GM23338 (cell line): Measurements from ENCODE around the gene ARHGAP10. TPM values are rescaled to one million over a fixed set of nuclear protein-coding genes. Genes with fewer than 3 reads are reported as not detected.

Experiments used
- ATAC-seq: fragments of 200-7000 bp; cut with Tn5 transposase; 3 replicates; pipeline ENCODE4 v1.9.1; 2020
- DNase-seq: peaks from one replicate; pipeline ENCODE4 v3.0.0-alpha.2; 2015; ENCODE audit warnings: low spot score
- H2AFZ ChIP-seq: fragments of 200-600 bp; sonication (generic); 2 replicates; pipeline ENCODE4 v1.8.0; 2016; ENCODE audit warnings: antibody characterized with exemption, mild to moderate bottlenecking, moderate library complexity
- H3F3A ChIP-seq: fragments of 200-600 bp; sonication (generic); replicated peaks from 2 replicates; pipeline ENCODE4 v1.8.0; 2017; ENCODE audit warnings: antibody characterized with exemption, mixed run types, low read depth
- H3K27ac ChIP-seq: fragments of 200-600 bp; sonication (generic); 2 replicates; pipeline ENCODE4 v1.6.1; 2016; ENCODE audit warnings: low read depth
- H3K27me3 ChIP-seq: fragments of 200-600 bp; sonication (generic); 2 replicates; pipeline ENCODE4 v1.8.0; 2016; ENCODE audit warnings: mild to moderate bottlenecking, mixed run types, moderate library complexity; ENCODE audit not compliant: insufficient read depth
- H3K36me3 ChIP-seq: fragments of 200-600 bp; sonication (generic); 2 replicates; pipeline ENCODE4 v1.8.0; 2016; ENCODE audit warnings: mild to moderate bottlenecking; ENCODE audit not compliant: insufficient read depth
- H3K4me1 ChIP-seq: fragments of 200-600 bp; sonication (generic); 2 replicates; pipeline ENCODE4 v1.8.0; 2016; ENCODE audit warnings: mild to moderate bottlenecking, moderate library complexity; ENCODE audit not compliant: insufficient read depth
- H3K4me2 ChIP-seq: fragments of 200-600 bp; sonication (generic); 2 replicates; pipeline ENCODE4 v1.7.1; 2017; ENCODE audit warnings: mixed run types
- H3K4me3 ChIP-seq: fragments of 200-600 bp; sonication (generic); 2 replicates; pipeline ENCODE4 v1.6.1; 2016; ENCODE audit warnings: mixed run types
- H3K79me2 ChIP-seq: fragments of 200-600 bp; sonication (generic); replicated peaks from 2 replicates; pipeline ENCODE4 v1.8.0; 2017; ENCODE audit warnings: mild to moderate bottlenecking; ENCODE audit not compliant: insufficient read depth
- H3K9me2 ChIP-seq: fragments of 200-600 bp; sonication (generic); 2 replicates; pipeline ENCODE4 v1.8.0; 2017; ENCODE audit not compliant: insufficient read depth
- H4K20me1 ChIP-seq: fragments of 200-600 bp; sonication (generic); replicated peaks from 2 replicates; pipeline ENCODE4 v1.8.0; 2017; ENCODE audit warnings: mild to moderate bottlenecking; ENCODE audit not compliant: insufficient read depth
- H3K27ac Mint-ChIP-seq: 2 replicates; pipeline ENCODE4 v1.8.0; 2020; ENCODE audit warnings: inconsistent platforms, mild to moderate bottlenecking, moderate library complexity, mixed read lengths
- H3K27me3 Mint-ChIP-seq: 3 replicates; pipeline ENCODE4 v1.8.0; 2022; ENCODE audit warnings: low read depth, mild to moderate bottlenecking, moderate library complexity, mixed read lengths, inconsistent platforms; ENCODE audit not compliant: insufficient read depth, poor library complexity
- H3K36me3 Mint-ChIP-seq: 3 replicates; pipeline ENCODE4 v1.8.0; 2021; ENCODE audit warnings: low read depth, mild to moderate bottlenecking, inconsistent platforms, moderate library complexity, mixed read lengths
- H3K4me1 Mint-ChIP-seq: 3 replicates; pipeline ENCODE4 v1.8.0; 2020; ENCODE audit warnings: mild to moderate bottlenecking, inconsistent platforms, mixed read lengths
- H3K4me3 Mint-ChIP-seq: 3 replicates; pipeline ENCODE4 v1.8.0; 2021; ENCODE audit warnings: moderate library complexity, mild to moderate bottlenecking, inconsistent platforms, mixed read lengths
- H3K9me3 Mint-ChIP-seq: 3 replicates; pipeline ENCODE4 v1.8.0; 2020; ENCODE audit warnings: moderate library complexity, mild to moderate bottlenecking, inconsistent platforms, mixed read lengths
- EZH2 ChIP-seq: fragments of 200-600 bp; sonication (generic); IDR thresholded peaks from one replicate; pipeline ENCODE4 v1.8.0; 2017; ENCODE audit warnings: antibody characterized with exemption, mild to moderate bottlenecking, low read depth; ENCODE audit not compliant: unreplicated experiment
- EZH2phosphoT487 ChIP-seq: fragments of 200-600 bp; sonication (generic); IDR thresholded peaks from one replicate; pipeline ENCODE4 v1.8.1; 2018; ENCODE audit warnings: antibody characterized with exemption; ENCODE audit not compliant: unreplicated experiment
- JUNB ChIP-seq: IDR thresholded peaks from one replicate; pipeline ENCODE4 v1.6.1; 2016; ENCODE audit warnings: antibody characterized with exemption; ENCODE audit not compliant: unreplicated experiment
- POLR2AphosphoS5 ChIP-seq: IDR thresholded peaks from 2 replicates; pipeline ENCODE4 v1.6.1; 2016; ENCODE audit warnings: antibody characterized with exemption, low read depth
- polyA plus RNA-seq: library from polyadenylated mRNA; unstranded; fragments of >200 nt; fragmentation: Nextera tagmentation; extraction: Ambion mirVana; gene quantifications from 2 replicates; pipeline ENCODE4 v1.2.1, GENCODE V29; 2016
- total RNA-seq: library from RNA; depleted of rRNA; stranded (reverse); fragments of >200 nt; shearing (Covaris generic); gene quantifications from 2 replicates; pipeline ENCODE4 v1.2.3, GENCODE V29; 2014
- TF ChIP-seq, protein P1 (sequence below): fragments of 250-450 bp; sonication (Bioruptor Pico); IDR thresholded peaks from 2 replicates; pipeline ENCODE4 v1.5.0; 2020; ENCODE audit warnings: mild to moderate bottlenecking, moderate library complexity

Gene ARHGAP10
- total and polyA plus RNA-seq, 2 experiments from 2014 or later = 5.1 to 6.3 TPM

DNA sequence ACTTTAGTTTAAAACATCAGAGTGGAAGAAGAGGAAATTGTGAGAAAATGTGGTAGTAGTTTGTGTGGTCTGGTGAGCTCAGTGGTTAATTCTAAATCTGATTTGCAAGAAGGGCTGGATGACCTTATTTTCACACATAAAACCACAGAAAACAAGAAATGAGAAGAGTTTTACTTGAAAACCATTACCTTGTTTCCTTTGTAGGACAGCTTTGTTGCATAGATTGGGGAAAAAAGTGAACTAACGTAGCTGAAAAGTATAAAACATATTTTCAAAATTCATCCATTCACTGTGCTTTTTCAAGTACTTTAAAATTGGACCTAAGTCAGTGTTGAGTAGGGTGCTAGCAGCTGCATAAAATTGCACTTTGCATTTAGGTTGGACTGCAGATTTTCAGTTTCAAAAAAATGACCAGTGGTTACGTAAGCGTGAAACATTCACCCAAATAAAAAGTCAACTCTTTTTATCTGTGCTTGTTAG is 211.3 kb downstream of the ARHGAP10 start (continued):
- TF ChIP-seq, protein P1, sequence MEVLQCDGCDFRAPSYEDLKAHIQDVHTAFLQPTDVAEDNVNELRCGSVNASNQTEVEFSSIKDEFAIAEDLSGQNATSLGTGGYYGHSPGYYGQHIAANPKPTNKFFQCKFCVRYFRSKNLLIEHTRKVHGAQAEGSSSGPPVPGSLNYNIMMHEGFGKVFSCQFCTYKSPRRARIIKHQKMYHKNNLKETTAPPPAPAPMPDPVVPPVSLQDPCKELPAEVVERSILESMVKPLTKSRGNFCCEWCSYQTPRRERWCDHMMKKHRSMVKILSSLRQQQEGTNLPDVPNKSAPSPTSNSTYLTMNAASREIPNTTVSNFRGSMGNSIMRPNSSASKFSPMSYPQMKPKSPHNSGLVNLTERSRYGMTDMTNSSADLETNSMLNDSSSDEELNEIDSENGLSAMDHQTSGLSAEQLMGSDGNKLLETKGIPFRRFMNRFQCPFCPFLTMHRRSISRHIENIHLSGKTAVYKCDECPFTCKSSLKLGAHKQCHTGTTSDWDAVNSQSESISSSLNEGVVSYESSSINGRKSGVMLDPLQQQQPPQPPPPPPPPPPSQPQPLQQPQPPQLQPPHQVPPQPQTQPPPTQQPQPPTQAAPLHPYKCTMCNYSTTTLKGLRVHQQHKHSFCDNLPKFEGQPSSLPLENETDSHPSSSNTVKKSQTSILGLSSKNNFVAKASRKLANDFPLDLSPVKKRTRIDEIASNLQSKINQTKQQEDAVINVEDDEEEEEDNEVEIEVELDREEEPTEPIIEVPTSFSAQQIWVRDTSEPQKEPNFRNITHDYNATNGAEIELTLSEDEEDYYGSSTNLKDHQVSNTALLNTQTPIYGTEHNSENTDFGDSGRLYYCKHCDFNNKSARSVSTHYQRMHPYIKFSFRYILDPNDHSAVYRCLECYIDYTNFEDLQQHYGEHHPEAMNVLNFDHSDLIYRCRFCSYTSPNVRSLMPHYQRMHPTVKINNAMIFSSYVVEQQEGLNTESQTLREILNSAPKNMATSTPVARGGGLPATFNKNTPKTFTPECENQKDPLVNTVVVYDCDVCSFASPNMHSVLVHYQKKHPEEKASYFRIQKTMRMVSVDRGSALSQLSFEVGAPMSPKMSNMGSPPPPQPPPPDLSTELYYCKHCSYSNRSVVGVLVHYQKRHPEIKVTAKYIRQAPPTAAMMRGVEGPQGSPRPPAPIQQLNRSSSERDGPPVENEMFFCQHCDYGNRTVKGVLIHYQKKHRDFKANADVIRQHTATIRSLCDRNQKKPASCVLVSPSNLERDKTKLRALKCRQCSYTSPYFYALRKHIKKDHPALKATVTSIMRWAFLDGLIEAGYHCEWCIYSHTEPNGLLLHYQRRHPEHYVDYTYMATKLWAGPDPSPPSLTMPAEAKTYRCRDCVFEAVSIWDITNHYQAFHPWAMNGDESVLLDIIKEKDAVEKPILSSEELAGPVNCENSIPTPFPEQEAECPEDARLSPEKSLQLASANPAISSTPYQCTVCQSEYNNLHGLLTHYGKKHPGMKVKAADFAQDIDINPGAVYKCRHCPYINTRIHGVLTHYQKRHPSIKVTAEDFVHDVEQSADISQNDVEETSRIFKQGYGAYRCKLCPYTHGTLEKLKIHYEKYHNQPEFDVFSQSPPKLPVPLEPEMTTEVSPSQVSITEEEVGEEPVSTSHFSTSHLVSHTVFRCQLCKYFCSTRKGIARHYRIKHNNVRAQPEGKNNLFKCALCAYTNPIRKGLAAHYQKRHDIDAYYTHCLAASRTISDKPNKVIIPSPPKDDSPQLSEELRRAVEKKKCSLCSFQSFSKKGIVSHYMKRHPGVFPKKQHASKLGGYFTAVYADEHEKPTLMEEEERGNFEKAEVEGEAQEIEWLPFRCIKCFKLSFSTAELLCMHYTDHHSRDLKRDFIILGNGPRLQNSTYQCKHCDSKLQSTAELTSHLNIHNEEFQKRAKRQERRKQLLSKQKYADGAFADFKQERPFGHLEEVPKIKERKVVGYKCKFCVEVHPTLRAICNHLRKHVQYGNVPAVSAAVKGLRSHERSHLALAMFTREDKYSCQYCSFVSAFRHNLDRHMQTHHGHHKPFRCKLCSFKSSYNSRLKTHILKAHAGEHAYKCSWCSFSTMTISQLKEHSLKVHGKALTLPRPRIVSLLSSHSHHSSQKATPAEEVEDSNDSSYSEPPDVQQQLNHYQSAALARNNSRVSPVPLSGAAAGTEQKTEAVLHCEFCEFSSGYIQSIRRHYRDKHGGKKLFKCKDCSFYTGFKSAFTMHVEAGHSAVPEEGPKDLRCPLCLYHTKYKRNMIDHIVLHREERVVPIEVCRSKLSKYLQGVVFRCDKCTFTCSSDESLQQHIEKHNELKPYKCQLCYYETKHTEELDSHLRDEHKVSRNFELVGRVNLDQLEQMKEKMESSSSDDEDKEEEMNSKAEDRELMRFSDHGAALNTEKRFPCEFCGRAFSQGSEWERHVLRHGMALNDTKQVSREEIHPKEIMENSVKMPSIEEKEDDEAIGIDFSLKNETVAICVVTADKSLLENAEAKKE (CRISPR knock-in tag) = no peak
- no peak for TF ChIP-seq EZH2phosphoT487

DNA sequence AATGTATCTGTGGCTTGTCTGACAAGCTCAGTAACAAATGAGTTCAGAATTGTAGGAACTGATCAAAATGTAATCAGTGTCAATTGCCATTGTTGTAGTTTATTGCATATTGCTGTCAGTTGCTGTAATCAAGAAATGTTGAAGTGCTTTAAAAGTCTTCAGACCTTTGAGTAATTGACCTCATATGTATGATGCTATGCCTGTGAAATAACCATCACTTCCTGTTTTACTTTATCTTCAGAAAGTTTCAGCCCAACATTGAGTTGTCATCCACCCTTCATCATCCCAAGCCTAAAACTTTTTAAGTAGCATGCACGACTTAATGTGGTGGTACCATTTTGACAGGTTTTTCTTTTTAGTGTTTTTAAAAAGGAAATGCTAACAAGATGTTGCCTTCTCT is 212.4 kb downstream of the ARHGAP10 start:
- H3K79me2 ChIP-seq = no peaks in the 10 kb centered on the region
- H3K36me3 ChIP-seq = no peaks in the 10 kb centered on the region
- peaks cover 3% of the 10 kb centered on the region for H3K27me3 Mint-ChIP-seq
- H3K4me2 ChIP-seq = no peak overlapping the region
- H3F3A ChIP-seq = no peaks in the 10 kb centered on the region
- no peaks in the 10 kb centered on the region for H4K20me1 ChIP-seq
- H2AFZ ChIP-seq = no peak overlapping the region
- H3K27me3 ChIP-seq = no peaks in the 10 kb centered on the region
- no peaks in the 10 kb centered on the region for H3K9me2 ChIP-seq
- TF ChIP-seq EZH2 (no peak), JUNB (no peak), POLR2AphosphoS5 (no peak), EZH2phosphoT487 (no peak)
- TF ChIP-seq, protein P1 (CRISPR knock-in tag) = no peak
- H3K9me3 Mint-ChIP-seq = no peaks in the 10 kb centered on the region
- peaks cover 11% of the 10 kb centered on the region for H3K4me1 Mint-ChIP-seq
- peaks cover 9% of the 10 kb centered on the region; the same call in 2 of the 3 replicates for H3K36me3 Mint-ChIP-seq
- no peaks in the 10 kb centered on the region; the same call in 1 of the 2 replicates for H3K4me1 ChIP-seq
- no peak for DNase-seq
- H3K4me3 ChIP-seq = no peak overlapping the region
- H3K27ac ChIP-seq = no peak overlapping the region
- H3K4me3 Mint-ChIP-seq = no peak overlapping the region
- no peak overlapping the region for H3K27ac Mint-ChIP-seq
- ATAC-seq = no peak
